ENCODE measurements around the gene GOLGA3.
"Not testable (repeated sequence)": the region's sequence is repeated elsewhere in the genome, so short reads cannot be mapped to it uniquely, and the experiment has no call there.

GOLGA3 gene

GRCh38 chr12:132813443-132813842, 15.2 kb downstream of the GOLGA3 start:
- DNase-seq, result no peak

DNA sequence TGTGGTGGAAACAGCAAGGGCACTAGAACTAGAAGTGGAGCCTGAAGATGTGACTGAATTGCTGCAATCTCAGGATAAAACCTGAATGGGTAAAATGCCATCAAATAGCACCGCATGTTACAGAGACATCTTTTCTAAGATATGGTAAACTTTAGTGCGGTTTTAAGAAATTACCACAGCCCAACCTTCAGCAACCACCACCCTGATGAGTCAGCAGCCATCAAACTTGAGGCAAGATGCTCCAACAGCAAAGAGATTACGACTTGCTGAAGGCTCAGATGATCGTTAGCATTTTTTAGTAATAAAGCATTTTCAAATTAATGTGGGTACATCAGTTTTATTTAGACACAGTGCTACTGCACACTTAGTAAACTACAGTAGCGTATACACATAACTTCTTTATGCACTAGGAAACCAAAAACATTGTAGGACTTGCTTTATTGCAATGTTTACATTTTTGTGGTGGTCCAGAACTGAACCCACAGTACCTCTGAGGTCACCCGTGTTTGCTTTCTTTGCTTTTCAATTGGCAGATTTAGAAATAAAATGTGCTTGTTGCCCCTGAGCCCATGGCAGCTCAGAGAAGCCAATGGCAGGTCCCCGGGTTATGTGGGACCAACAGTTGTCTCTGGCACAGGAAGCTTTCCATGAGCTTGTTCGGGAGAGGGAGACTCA, 15.9 kb downstream of the GOLGA3 start:
- no peak for DNase-seq

DNA sequence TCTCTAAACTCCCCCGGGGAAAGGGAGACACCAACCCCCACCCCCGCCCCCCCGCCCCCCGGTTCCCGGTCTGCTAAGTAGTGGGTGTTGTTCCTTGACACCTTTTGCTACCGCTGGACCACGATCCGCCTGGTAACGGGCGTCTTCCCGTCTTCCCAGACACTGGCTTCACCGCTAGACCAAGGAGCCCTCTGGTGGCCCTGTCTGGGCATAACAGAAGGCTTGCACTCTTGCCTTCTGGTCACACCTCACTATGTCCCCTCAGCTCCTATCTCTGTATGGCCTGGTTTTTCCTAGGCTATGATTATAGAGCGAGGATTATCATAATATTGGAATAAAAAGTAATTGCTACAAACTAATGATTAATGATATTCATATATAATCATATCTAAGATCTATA, 19.3 kb downstream of the GOLGA3 start:
- DNase-seq, result not testable (repeated sequence)

DNA sequence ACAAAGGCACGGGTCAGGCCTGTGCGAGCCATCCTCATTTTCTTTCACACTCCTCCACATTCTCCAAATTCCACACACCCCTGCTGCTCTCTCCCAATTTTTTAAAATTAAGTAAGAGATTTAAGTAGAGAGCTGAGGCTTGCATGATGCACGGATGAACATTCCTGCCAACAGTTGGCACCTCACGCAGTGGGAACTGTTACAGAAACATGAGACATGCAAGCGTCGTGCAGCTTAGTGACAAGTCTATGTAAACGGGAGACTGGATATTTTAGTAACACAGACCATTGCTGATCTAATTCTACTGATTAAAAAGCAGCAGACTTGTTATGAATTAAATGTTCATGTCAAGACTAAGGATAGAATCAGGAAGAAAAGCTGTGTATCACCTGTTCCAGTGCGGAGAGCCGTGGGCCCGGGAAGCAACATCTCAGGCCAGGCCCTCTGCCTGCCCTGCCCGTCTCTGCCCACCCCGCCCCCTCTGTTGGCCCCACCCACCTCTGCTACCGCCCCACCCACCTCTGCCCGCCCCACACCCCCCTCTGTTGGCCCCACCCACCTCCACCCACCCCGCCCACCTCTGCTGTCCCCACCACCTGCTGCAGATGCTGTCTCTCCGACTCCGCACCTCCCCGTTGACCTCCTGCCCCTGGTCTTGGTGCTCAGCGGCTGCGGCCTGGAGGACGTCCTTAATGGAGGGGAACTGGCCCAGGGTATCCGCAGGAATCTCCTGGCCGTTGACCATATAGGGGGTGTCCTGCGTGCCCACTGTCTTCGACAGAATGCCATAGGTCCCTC, 21.2 kb downstream of the GOLGA3 start:
- no peak for DNase-seq

DNA sequence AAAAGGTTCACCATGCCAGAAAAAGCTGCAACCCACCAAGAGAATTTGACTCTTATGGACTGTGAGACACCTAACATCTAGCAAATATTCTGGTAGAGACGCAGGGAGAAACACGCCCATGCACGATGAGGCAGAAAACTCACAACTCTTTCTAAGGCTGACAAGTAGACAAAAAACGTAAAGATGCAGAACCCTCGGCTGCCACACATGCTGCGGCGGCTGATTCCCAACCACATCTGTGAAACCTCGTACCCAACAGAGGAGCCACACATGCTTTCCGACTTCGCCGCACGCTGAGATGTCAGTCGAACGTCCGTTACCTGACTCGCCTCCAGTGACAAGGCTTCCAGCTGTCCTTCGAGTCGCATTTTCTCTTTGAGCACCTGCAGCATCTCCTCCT, 21.8 kb downstream of the GOLGA3 start:
- DNase-seq, result no peak

GRCh38 chr12:132804426-132804861, 24.2 kb downstream of the GOLGA3 start:
- no peak for DNase-seq

DNA sequence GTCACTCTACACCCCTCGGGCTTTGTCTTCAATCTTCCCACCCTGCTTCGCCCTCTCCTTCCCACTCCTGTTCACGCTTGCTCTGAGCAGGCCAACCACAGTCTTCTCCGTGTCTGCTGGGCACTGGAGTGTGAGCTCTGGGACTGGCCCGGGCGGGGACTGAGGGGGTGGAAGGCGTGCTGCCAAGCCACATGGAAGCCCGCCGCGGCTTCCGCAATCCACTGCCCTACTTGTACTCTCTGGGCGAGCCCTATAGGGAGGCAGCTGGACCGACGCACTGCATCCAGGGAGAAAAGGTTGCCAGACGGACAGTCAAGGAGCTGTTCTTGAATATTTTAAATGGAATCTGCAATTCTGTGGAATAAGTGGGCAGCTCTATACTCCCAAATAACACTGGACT, 24.8 kb downstream of the GOLGA3 start:
- DNase-seq, result no peak

DNA sequence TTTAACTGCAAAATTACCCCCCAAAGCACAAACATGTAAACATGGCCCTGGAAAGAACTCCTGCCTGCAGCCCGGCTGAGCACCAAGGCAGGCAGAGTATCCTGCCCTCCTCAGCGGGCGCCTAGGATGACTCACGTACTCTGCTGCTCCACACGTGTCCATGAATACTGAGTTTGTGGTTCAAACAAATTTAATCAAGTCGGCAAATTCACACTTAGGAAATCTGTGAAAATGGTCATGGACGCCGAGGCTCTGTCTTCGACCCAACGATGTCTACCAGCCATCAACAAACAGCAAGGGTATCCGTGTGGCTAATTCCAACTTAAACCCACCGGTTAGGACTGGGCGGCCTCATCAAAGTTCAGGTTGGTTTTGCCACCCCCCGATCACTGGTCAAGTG, 25.5 kb downstream of the GOLGA3 start:
- no peak for DNase-seq

DNA sequence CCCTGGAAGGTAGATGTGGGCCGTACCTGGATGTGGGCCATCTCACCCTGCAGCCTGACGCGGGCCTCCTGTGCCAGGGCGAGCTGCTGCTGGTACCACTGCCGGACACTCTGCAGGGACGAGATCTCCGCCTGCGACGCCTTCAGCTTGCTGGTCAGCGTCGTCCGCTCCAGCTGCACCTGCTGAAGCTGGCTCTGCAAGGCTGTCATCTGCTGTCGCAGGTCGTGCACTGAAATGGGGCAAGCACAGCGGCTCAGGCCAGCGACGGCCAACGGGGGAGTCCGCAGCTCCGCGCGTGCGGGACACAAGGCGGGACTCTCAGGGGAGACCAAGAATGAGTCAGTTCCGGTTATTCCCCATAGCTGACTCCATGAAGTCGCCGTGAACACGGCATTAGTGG, 26.9 kb downstream of the GOLGA3 start:
- no peak for DNase-seq

DNA sequence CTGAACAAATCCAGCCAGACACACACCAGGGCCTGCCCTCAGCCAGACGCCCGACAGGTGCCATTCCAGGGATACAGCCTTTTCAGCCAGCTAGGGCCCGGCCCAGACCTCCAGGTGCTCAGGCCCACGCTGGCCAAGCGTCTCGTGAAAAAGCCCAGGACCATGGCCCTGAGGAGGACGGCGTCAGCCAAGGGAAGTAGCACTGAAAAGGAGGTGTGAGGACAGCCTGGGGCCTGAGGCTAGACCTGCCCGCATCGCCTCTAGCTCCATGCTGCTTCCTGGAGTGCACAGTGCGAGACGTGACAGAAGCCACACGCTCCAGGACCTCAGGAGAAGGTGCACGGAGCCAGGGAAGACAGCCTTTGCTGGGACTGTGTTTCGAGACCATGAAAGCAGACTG, 29.8 kb downstream of the GOLGA3 start:
- no peak for DNase-seq

GRCh38 chr12:132797820-132798570, 30.7 kb downstream of the GOLGA3 start:
- no peak for DNase-seq

GRCh38 chr12:132795847-132796246, 32.8 kb downstream of the GOLGA3 start:
- DNase-seq, result no peak

GRCh38 chr12:132791940-132792339, 36.7 kb downstream of the GOLGA3 start:
- not testable (repeated sequence) for DNase-seq

DNA sequence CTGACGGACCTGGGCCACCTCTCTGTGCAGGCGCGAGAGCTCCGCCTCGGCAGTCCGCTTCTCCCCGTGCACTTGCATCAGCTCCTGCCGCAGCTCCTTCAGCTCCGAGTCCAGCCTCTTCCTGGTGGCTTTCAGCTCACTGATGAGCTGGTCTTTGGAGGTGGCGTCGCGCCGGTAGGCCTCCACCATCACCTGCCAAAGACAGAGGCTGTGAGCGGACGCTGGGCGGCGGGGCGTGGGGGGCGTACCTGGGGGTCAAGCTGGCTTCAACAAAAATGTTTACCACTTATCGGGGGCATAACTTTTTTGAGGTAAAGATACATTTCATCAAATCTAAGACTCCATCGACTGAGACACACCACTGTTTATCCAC, 39.6 kb downstream of the GOLGA3 start:
- no peak for DNase-seq

DNA sequence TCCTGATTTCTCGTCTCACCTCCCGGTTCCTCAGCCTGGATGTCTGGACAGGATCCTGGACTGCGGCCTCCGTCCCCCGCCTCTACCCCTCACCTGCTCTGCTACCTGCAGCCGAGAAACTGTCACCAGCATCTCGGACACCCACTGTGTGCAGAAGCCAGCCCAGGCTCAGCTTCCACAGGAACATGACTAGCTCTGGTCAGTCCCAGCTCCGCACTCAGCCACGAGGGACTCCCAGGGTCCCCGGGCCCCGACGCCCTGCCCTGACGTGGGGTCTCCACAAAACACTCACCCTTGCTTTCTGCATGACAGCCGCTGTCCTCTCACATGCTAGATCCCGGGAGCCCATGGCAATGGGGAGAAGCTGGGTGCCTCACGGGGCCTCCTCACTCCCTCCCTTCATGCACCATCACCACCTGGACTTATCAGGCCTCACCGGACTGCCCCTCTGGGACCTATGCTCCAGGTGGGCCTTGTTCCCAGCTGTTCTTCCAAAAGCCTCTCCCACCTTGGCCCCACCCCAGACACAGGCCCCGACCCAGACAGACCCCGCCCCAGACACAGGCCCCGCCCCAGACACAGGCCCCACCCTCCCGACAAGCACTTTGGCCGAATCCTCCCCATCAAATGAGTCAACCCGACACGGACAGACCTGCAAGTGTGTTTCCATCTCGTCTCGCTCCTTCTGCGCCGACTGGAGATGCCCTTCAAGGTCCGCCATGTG, 40.1 kb downstream of the GOLGA3 start:
- DNase-seq, result no peak

- no peak for DNase-seq
Measured at GRCh38 chr12:132787877-132788276, 40.8 kb downstream of the GOLGA3 start.

DNA sequence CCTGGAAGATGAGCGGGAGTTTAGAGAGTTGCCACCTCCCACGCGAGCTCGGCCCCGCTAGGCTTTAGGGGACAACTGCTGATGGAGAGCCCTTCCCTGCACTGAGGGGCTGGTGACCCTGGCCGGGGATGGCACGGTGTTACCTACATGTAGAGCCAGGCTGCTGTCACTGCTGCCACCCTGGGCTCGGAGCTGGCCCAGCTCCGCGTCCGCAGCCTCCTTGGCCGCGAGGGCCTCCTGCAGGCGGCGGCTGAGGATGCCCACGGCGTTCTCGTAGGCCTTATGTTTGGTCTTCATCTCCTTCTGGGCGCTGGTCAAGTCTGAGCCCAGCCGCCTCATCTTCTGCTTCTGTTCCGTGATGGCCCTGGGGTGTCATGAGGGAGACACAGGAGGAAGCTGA, 42.5 kb downstream of the GOLGA3 start:
- DNase-seq, result no peak

DNA sequence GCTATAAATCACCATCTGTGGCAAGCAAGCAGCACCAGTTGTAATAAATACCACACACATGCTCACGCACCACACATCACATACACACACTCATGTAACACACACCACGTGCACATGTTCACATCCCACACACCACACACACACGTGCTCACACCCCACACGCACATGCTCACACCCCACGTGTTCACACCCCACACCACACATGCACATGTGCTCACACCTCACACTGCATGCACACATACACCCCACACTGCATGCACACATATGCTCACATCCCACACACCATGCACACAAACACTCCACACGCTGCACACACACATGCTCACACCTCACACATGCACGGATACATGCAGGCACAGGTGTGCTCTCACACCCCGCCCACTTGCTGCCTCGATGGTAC, 44.1 kb downstream of the GOLGA3 start:
- no peak for DNase-seq

GRCh38 chr12:132783917-132784531, 44.6 kb downstream of the GOLGA3 start:
- DNase-seq, result no peak

DNA sequence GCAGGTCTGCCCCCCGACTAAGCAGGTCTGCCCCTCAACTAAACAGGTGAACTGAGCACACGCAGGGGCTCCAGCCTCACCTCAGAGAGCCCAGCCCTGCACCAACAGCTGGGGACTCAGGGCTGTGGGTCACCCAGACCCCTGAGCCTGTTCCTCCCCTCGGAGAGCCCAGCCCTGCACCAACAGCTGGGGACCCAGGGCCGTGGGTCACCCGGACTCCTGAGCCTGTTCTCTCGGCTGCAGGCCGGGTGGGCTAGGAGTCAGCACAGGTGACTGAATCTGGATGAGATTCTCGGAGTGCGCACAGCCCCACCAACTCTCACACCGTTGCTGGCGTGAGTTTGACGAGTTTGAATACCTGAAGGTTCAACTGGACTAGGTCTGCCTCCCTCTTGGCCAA, 46.7 kb downstream of the GOLGA3 start:
- no peak for DNase-seq

DNA sequence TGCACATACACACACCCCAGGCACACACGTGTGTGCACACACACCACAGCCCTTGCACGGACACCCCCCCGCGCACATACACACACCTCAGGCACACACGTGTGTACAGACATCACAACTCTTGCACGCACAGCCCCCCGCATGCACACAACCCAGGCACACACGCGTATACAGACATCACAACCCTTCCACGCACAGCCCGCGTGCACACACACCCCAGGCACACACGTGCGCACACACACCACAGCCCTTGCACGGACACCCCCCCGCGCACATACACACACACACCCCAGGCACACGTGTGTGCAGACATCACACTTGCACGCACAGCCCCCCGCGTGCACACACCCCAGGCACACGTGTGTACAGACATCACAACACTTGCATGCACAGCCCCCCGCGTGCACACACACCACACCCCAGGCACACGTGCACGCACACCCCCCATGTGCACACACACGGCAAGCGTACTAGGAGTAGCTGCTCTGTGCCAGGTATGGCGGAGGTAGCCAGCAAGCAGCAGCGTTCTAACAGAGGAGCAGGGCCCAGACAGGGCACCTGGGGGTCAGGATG, 48.8 kb downstream of the GOLGA3 start:
- DNase-seq, result no peak

DNA sequence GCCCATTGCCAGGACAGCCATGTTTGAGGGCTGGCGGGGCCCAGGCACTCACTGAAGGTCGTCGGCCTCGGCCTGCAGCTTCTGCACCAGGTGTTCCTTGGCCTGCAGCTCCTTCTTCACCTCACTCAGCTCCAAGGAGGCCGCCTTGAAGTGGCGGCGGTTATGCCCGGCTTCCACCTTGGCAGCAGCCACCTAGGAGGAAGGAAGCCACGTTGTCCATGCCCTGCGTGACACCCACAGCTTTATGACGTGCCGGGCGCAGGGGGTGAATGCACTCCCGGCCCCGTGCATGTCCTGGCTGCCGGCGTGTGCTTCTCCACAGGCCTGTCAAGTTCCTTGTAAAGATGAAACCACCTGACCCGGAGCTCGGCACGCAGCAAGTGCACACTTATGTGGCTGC, 51.1 kb downstream of the GOLGA3 start:
- DNase-seq, result no peak
